Thyroid gland (tissue), 4 donors: Measurements from ENCODE around the gene SH3BGRL. TPM values are rescaled to one million over a fixed set of nuclear protein-coding genes. Genes with fewer than 3 reads are reported as not detected.
"Not testable (repeated sequence)": the region's sequence is repeated elsewhere in the genome, so short reads cannot be mapped to it uniquely, and the experiment has no call there.

Source experiments
- DNase-seq, 2 donors: peaks; one replicate each; pipeline ENCODE4 v3.0.0-alpha.2; 2019
- H3K27ac ChIP-seq, 3 donors: fragments of 200-600 bp; sonication (generic); 1 replicate in 2 of 3; 2 replicates in 1 of 3; pipeline ENCODE4 v1.5.1; 2016 to 2019; ENCODE audit warnings: mild to moderate bottlenecking in 1 of 3, moderate library complexity in 1 of 3
- H3K27me3 ChIP-seq: fragments of 200-600 bp; sonication (generic); one replicate; pipeline ENCODE4 v1.5.1; 2019
- H3K36me3 ChIP-seq, 2 donors: fragments of 200-600 bp; sonication (generic); one replicate each; pipeline ENCODE4 v1.5.1; 2016 to 2019
- H3K4me1 ChIP-seq, 2 donors: fragments of 200-600 bp; sonication (generic); one replicate each; pipeline ENCODE4 v1.5.1; 2017 to 2019
- H3K4me3 ChIP-seq, 3 donors: fragments of 200-600 bp; sonication (generic); replicated peaks in 1 of 3; 1 replicate in 2 of 3; 2 replicates in 1 of 3; pipeline ENCODE4 v1.5.1; 2016; ENCODE audit warnings: mild to moderate bottlenecking in 1 of 3
- H3K9me3 ChIP-seq: fragments of 200-600 bp; sonication (generic); one replicate; pipeline ENCODE4 v1.5.1; 2017
- CTCF ChIP-seq, 6 experiments: fragments of 200-600 bp in 3 of 6; fragments of 450-650 bp in 3 of 6; sonication (generic) in 3 of 6; IDR thresholded peaks; one replicate each; pipeline ENCODE4 v1.5.1; 2016 to 2019; ENCODE audit warnings: antibody characterized with exemption in 6 of 6, mild to moderate bottlenecking in 2 of 6, inconsistent platforms in 1 of 6, moderate library complexity in 1 of 6
- POLR2A ChIP-seq, 2 donors: fragments of 450-650 bp; IDR thresholded peaks; one replicate each; pipeline ENCODE4 v1.6.1; 2017; ENCODE audit warnings: antibody characterized with exemption in 2 of 2, mild to moderate bottlenecking in 2 of 2, moderate library complexity in 1 of 2
- WGBS, 2 donors: methylation state at CpG; one replicate each; pipeline ENCODE4 v1.1.5; 2017; 5-methylcytosine and 5-hydroxymethylcytosine counted together
- intact Hi-C: fragments of 100-400 bp; cut with DNase I; formaldehyde crosslinking; loops from one replicate; pipeline ENCODE4 v1.15.1; 2023
- total RNA-seq, 4 donors: library from RNA; depleted of rRNA; stranded (reverse); fragments of >200 nt; gene quantifications; one replicate each; pipeline ENCODE4 v1.2.3, GENCODE V29; 2016

Gene SH3BGRL
- total RNA-seq, 4 donors from 2014 or later = 104 to 150 (median 123) TPM

- 96 to 100% methylated on average over 1 of the region's 1 CpG for WGBS, 2 donors
- intact Hi-C loops = no loop called here
Measured at GRCh38 chrX:81338924-81339323, 137.0 kb downstream of the SH3BGRL start.

GRCh38 chrX:81345296-81345695 lies 143.4 kb downstream of the SH3BGRL start:
- WGBS, 2 donors = 96 to 100% methylated on average over 2 to 13 of the region's 14 CpGs
- intact Hi-C loops, H3K9me3 ChIP-seq, DNase-seq, H3K27ac ChIP-seq, H3K36me3 ChIP-seq, H3K4me1 ChIP-seq, H3K4me3 ChIP-seq, H3K27me3 ChIP-seq: not testable (repeated sequence)

More at GRCh38 chrX:81338924-81339323, 137.0 kb downstream of the SH3BGRL start:
- no peak overlapping the region for H3K4me3 ChIP-seq
- no peaks in the 10 kb centered on the region for H3K9me3 ChIP-seq
- H3K27me3 ChIP-seq = no peaks in the 10 kb centered on the region
- DNase-seq = no peak
- TF ChIP-seq CTCF (IDR thresholded peaks at IDR 0.05) (no peak), POLR2A (IDR thresholded peaks at IDR 0.05) (no peak)
- no peaks in the 10 kb centered on the region for H3K4me1 ChIP-seq
- no peak overlapping the region for H3K27ac ChIP-seq
- H3K36me3 ChIP-seq = no peaks in the 10 kb centered on the region

Other genes starting within 250 kb of the SH3BGRL start
- 10 to 100 TPM in 1 of 4 donors, 1 to 10 TPM in 3; 3.1 to 11.5 (median 8.4) TPM for gene HMGN5, start 189 bp upstream of the SH3BGRL start, total RNA-seq